RCC 7860 (cell line): ENCODE results near the gene SNRNP35.
"Not testable (repeated sequence)": the region's sequence is repeated elsewhere in the genome, so short reads cannot be mapped to it uniquely, and the experiment has no call there.

ENCODE experiments used
- DNase-seq: peaks from one replicate; pipeline ENCODE4 v3.0.0-alpha.2; 2015; ENCODE audit warnings: low spot score
- FAIRE-seq: peaks from 2 replicates; lab custom pipeline; 2012; peaks lifted over from hg19 to GRCh38; lab: Jason Lieb, UNC

The SNRNP35 gene

GRCh38 chr12:123457980-123458779, at the start of gene SNRNP35:
Gene SNRNP35, plus strand, starts transcription at chr12:123458139. Its CDS starts 7,402 bp downstream, at chr12:123465541.
- FAIRE-seq, result no peak
- DNase-seq, result peak; percentile 60

- DNase-seq, FAIRE-seq: not testable (repeated sequence)
Measured at GRCh38 chr12:123408619-123409018, 49.3 kb upstream of the SNRNP35 start.

GRCh38 chr12:123409284-123410040, 48.5 kb upstream of the SNRNP35 start:
- DNase-seq, FAIRE-seq: not testable (repeated sequence)

- FAIRE-seq (no peak), DNase-seq (no peak)
Measured at GRCh38 chr12:123410041-123410412, 47.9 kb upstream of the SNRNP35 start.

- DNase-seq, result peak; percentile 11
- no peak for FAIRE-seq
Measured at GRCh38 chr12:123421314-123421713, 36.6 kb upstream of the SNRNP35 start.

- FAIRE-seq (no peak), DNase-seq (no peak)
Measured at GRCh38 chr12:123427036-123427769, 30.7 kb upstream of the SNRNP35 start.

GRCh38 chr12:123428591-123428990, 29.3 kb upstream of the SNRNP35 start:
- FAIRE-seq (no peak), DNase-seq (no peak)

- DNase-seq, FAIRE-seq: not testable (repeated sequence)
Measured at GRCh38 chr12:123429101-123429500, 28.8 kb upstream of the SNRNP35 start.

GRCh38 chr12:123431951-123432817, 25.8 kb upstream of the SNRNP35 start:
- not testable (repeated sequence) for DNase-seq

GRCh38 chr12:123433615-123434014, 24.3 kb upstream of the SNRNP35 start:
- no peak for DNase-seq

More at GRCh38 chr12:123431951-123432817, 25.8 kb upstream of the SNRNP35 start:
- FAIRE-seq, result not testable (repeated sequence)

GRCh38 chr12:123435636-123436016, 22.3 kb upstream of the SNRNP35 start:
- FAIRE-seq (no peak), DNase-seq (no peak)

More at GRCh38 chr12:123433615-123434014, 24.3 kb upstream of the SNRNP35 start:
- FAIRE-seq, result no peak

GRCh38 chr12:123436017-123436964, 21.6 kb upstream of the SNRNP35 start, which contains the start of gene RILPL2:
Gene RILPL2, minus strand, starts transcription at chr12:123436684. Its CDS starts 264 bp downstream, at chr12:123436420.
- FAIRE-seq, result no peak
- peak; percentile 60 for DNase-seq

- no peak for FAIRE-seq
- DNase-seq, result no peak
Measured at GRCh38 chr12:123441523-123442164, 16.3 kb upstream of the SNRNP35 start.

- no peak for FAIRE-seq
Measured at GRCh38 chr12:123442774-123443173, 15.2 kb upstream of the SNRNP35 start.

GRCh38 chr12:123444092-123445026, 13.6 kb upstream of the SNRNP35 start:
- no peak for DNase-seq
- FAIRE-seq, result no peak

More at GRCh38 chr12:123442774-123443173, 15.2 kb upstream of the SNRNP35 start:
- no peak for DNase-seq

- DNase-seq (no peak), FAIRE-seq (no peak)
Measured at GRCh38 chr12:123445388-123446332, 12.3 kb upstream of the SNRNP35 start.
